B cell (primary cell): ENCODE measurements around the gene SLC12A7. TPM values are rescaled to one million over a fixed set of nuclear protein-coding genes. Genes with fewer than 3 reads are reported as not detected.

Source experiments
- ATAC-seq: fragments of 200-7000 bp; cut with Tn5 transposase; one replicate; pipeline ENCODE4 v1.10.0; 2021; ENCODE audit warnings: low read depth, mild to moderate bottlenecking, moderate number of reproducible peaks, moderate library complexity
- CTCF ChIA-PET: fragments of 350-600 bp; sonication (Branson Sonifier 250); formaldehyde crosslinking; loops from one replicate; lab custom pipeline; 2021; ENCODE audit warnings: antibody characterized with exemption, inconsistent platforms; lab: Charles Lee
- POLR2A ChIA-PET: fragments of 350-600 bp; sonication (Branson Sonifier 250); formaldehyde crosslinking; loops from one replicate; lab custom pipeline; 2021; ENCODE audit warnings: antibody characterized with exemption; lab: Charles Lee
- DNase-seq: peaks from one replicate; pipeline ENCODE4 v3.0.0; 2013
- H2AFZ ChIP-seq: 2 replicates; pipeline ENCODE4 v1.6.1; 2012; ENCODE audit warnings: mild to moderate bottlenecking, low read depth, low read length; ENCODE audit not compliant: insufficient read depth, poor library complexity, severe bottlenecking
- H3K27ac ChIP-seq, 2 donors: 1 replicate in 1 of 2; 2 replicates in 1 of 2; pipeline ENCODE4 v1.5.1; 2012 to 2013; ENCODE audit warnings: low read length in 2 of 2, mild to moderate bottlenecking in 2 of 2, moderate library complexity in 1 of 2
- H3K27me3 ChIP-seq, 4 experiments: fragments of 200-600 bp in 1 of 4; sonication (generic) in 1 of 4; replicated peaks in 1 of 4; 1 replicate in 2 of 4; 2 replicates in 2 of 4; pipeline versions ENCODE4 v1.6.1 to v1.7.0; 2013 to 2016; ENCODE audit warnings: low read length in 3 of 4, mild to moderate bottlenecking in 2 of 4, mixed read lengths in 1 of 4, moderate library complexity in 1 of 4; ENCODE audit not compliant: insufficient read depth in 4 of 4, control insufficient read depth in 3 of 4; ENCODE audit errors: control extremely low read depth in 1 of 4
- H3K36me3 ChIP-seq, 2 experiments: replicated peaks in 1 of 2; 1 replicate in 1 of 2; 2 replicates in 1 of 2; pipeline versions ENCODE4 v1.6.1 to v1.7.1; 2013; ENCODE audit warnings: low read length in 1 of 2; ENCODE audit not compliant: insufficient read depth in 2 of 2, control insufficient read depth in 1 of 2; ENCODE audit errors: control extremely low read depth in 1 of 2, extremely low read depth in 1 of 2
- H3K4me1 ChIP-seq, 2 donors: fragments of 200-600 bp in 1 of 2; sonication (generic) in 1 of 2; 1 replicate in 1 of 2; 2 replicates in 1 of 2; pipeline versions ENCODE4 v1.5.1 to v1.6.1; 2013 to 2017; ENCODE audit warnings: low read length in 2 of 2; ENCODE audit not compliant: control insufficient read depth in 2 of 2, insufficient read depth in 2 of 2
- H3K4me2 ChIP-seq: replicated peaks from 2 replicates; pipeline ENCODE3; 2012; ENCODE audit warnings: mild to moderate bottlenecking, low read depth, low read length; ENCODE audit not compliant: poor library complexity, severe bottlenecking
- H3K4me3 ChIP-seq, 5 experiments: fragments of 200-600 bp in 1 of 5; sonication (generic) in 1 of 5; 1 replicate in 3 of 5; 2 replicates in 2 of 5; pipeline versions ENCODE4 v1.5.1 to v1.7.0; 2011 to 2016; ENCODE audit warnings: low read length in 4 of 5, mild to moderate bottlenecking in 4 of 5, low read depth in 2 of 5, control low read depth in 1 of 5, moderate library complexity in 1 of 5; ENCODE audit not compliant: insufficient read depth in 1 of 5; ENCODE audit errors: control extremely low read depth in 1 of 5, extremely low read depth in 1 of 5
- H3K79me2 ChIP-seq: fragments of 200-600 bp; sonication (generic); one replicate; pipeline ENCODE4 v1.6.0; 2016; ENCODE audit warnings: low read length; ENCODE audit not compliant: control insufficient read depth, insufficient read depth
- H3K9ac ChIP-seq: fragments of 200-600 bp; sonication (generic); 2 replicates; pipeline ENCODE4 v1.6.1; 2017; ENCODE audit warnings: mild to moderate bottlenecking, low read length, moderate library complexity
- H3K9me3 ChIP-seq, 3 donors: one replicate each; pipeline versions ENCODE4 v1.6.1 to v1.7.1; 2013; ENCODE audit warnings: low read length in 2 of 3; ENCODE audit not compliant: control insufficient read depth in 2 of 3, insufficient read depth in 1 of 3; ENCODE audit errors: control extremely low read depth in 1 of 3
- H4K20me1 ChIP-seq: 2 replicates; pipeline ENCODE4 v1.6.0; 2012; ENCODE audit warnings: mild to moderate bottlenecking, low read length; ENCODE audit not compliant: insufficient read depth, control insufficient read depth, poor library complexity, severe bottlenecking
- H3K27ac Mint-ChIP-seq: one replicate; pipeline ENCODE4 v1.8.0; 2021; ENCODE audit warnings: mixed read lengths
- H3K27me3 Mint-ChIP-seq: one replicate; pipeline ENCODE4 v1.8.0; 2021; ENCODE audit warnings: mixed read lengths
- H3K4me1 Mint-ChIP-seq: one replicate; pipeline ENCODE4 v1.8.0; 2021; ENCODE audit warnings: mixed read lengths
- H3K4me3 Mint-ChIP-seq: one replicate; pipeline ENCODE4 v1.8.0; 2021; ENCODE audit warnings: mixed read lengths
- H3K9me3 Mint-ChIP-seq: one replicate; pipeline ENCODE4 v1.8.0; 2022; ENCODE audit warnings: mixed read lengths; ENCODE audit not compliant: insufficient read depth
- CTCF ChIP-seq: fragments of 200-600 bp; IDR thresholded peaks from one replicate; pipeline ENCODE4 v1.8.0; 2022; ENCODE audit warnings: antibody characterized with exemption, mild to moderate bottlenecking
- EZH2 ChIP-seq: IDR thresholded peaks from 2 replicates; pipeline ENCODE4 v1.6.1; 2012; ENCODE audit warnings: borderline replicate concordance, low read depth, mild to moderate bottlenecking, moderate library complexity, low read length; ENCODE audit not compliant: insufficient read depth, poor library complexity, severe bottlenecking
- WGBS: methylation state at CpG from one replicate; pipeline ENCODE4 v1.1.5; 2013; ENCODE audit warnings: missing lambda C conversion rate; ENCODE audit not compliant: insufficient coverage; 5-methylcytosine and 5-hydroxymethylcytosine counted together
- intact Hi-C: fragments of 100-400 bp; cut with micrococcal nuclease; formaldehyde crosslinking; loops from one replicate; pipeline ENCODE4 v1.10.0; 2022
- polyA plus RNA-seq: library from polyadenylated mRNA; depleted of rRNA; stranded (reverse); fragments of >200 nt; gene quantifications from 2 replicates; pipeline ENCODE4 v1.2.3, GENCODE V29; 2012
- total RNA-seq, 2 donors: library from RNA; stranded (reverse); fragments of 120-200 nt in 1 of 2; gene quantifications; 1 replicate in 1 of 2; 2 replicates in 1 of 2; pipeline versions ENCODE4 v1.2.3 to v1.2.4, GENCODE V29; 2013 to 2022

The SLC12A7 gene
- total and polyA plus RNA-seq, 2 donors (not counting 1 experiment from before 2014, with no cell fraction given), result 25.5 to 34.4 TPM

GRCh38 chr5:1137567-1138444 lies 25.9 kb upstream of the SLC12A7 start:
- no peak for DNase-seq
- Histone ChIP-seq H3K36me3 (no peaks in the 10 kb centered on the region), H3K79me2 (no peaks in the 10 kb centered on the region), H3K9me3 (peaks cover 0 to 7% (median 0%) of the 10 kb centered on the region in 3 donors), H3K27me3 (peaks cover 0 to 10% (median 4%) of the 10 kb centered on the region in 4 experiments), H3K9ac (no peak overlapping the region), H4K20me1 (no peaks in the 10 kb centered on the region), H3K4me3 (no peak overlapping the region), H3K27ac (no peak overlapping the region), H3K4me1 (peaks cover 48 to 63% of the 10 kb centered on the region in 2 donors), H3K4me2 (peak overlapping the region; percentile 15), H2AFZ (no peak overlapping the region)
- H3K9me3 Mint-ChIP-seq, result no peaks in the 10 kb centered on the region
- H3K4me3 Mint-ChIP-seq, result peak overlapping the region; percentile 18
- TF ChIP-seq EZH2, result no peak
- TF ChIP-seq CTCF, result no peak
- ChIA-PET POLR2A (interaction anchor here (0.9 kb wide), 1 partner anchor 14 kb away, joined by 3 read pairs; no protein-coding TSS in a partner anchor), CTCF (interaction anchor here (1.4 to 7.4 kb wide), 5 partner anchors 11 to 215 kb away, joined by 5 to 62 read pairs (median 14); no protein-coding TSS in a partner anchor)
- ATAC-seq, result no peak
- peaks cover 22% of the 10 kb centered on the region for H3K27me3 Mint-ChIP-seq
- no peak overlapping the region for H3K27ac Mint-ChIP-seq
- peaks cover 45% of the 10 kb centered on the region for H3K4me1 Mint-ChIP-seq
- WGBS, result 80% methylated on average over 27 of the region's 30 CpGs
- intact Hi-C loops, result no loop called here

GRCh38 chr5:1136814-1137213 lies 25.0 kb upstream of the SLC12A7 start:
- Mint-ChIP-seq H3K27ac (no peak overlapping the region), H3K4me1 (peaks cover 48% of the 10 kb centered on the region), H3K4me3 (no peak overlapping the region), H3K27me3 (peaks cover 22% of the 10 kb centered on the region), H3K9me3 (no peaks in the 10 kb centered on the region)
- Histone ChIP-seq H3K36me3 (no peaks in the 10 kb centered on the region), H3K4me2 (no peak overlapping the region), H3K27ac (no peak overlapping the region), H2AFZ (no peak overlapping the region), H3K27me3 (peaks cover 0 to 8% (median 4%) of the 10 kb centered on the region in 4 experiments), H3K79me2 (no peaks in the 10 kb centered on the region), H3K4me3 (no peak overlapping the region), H3K4me1 (peaks cover 48 to 62% of the 10 kb centered on the region in 2 donors), H3K9me3 (peaks cover 0 to 7% (median 0%) of the 10 kb centered on the region in 3 donors), H4K20me1 (no peaks in the 10 kb centered on the region), H3K9ac (no peak overlapping the region)
- intact Hi-C loops, result no loop called here
- DNase-seq (no peak), ATAC-seq (no peak)
- WGBS, result 97% methylated on average over 8 of the region's 8 CpGs
- TF ChIP-seq CTCF (no peak), EZH2 (no peak)
- POLR2A ChIA-PET, result no interaction called here
- CTCF ChIA-PET, result interaction anchor here (2.9 to 7.4 kb wide), 2 partner anchors 32 to 214 kb away, joined by 14 to 62 read pairs; no protein-coding TSS in a partner anchor
